Retinal pigment epithelial cell (primary cell): Measurements from ENCODE around the gene TEKT3.

ENCODE experiments used
- DNase-seq: peaks from one replicate; pipeline ENCODE4 v3.0.0-alpha.2; 2010; ENCODE audit warnings: low read depth
- H3K4me3 ChIP-seq: 2 replicates; pipeline ENCODE4 v1.5.1; 2011; ENCODE audit warnings: mild to moderate bottlenecking, low read length, control low read depth, moderate library complexity
- TF ChIP-seq, protein P1 (sequence below): conservative IDR thresholded peaks from 2 replicates; pipeline ENCODE4 v1.5.1; 2011; ENCODE audit warnings: low read depth, low read length, control low read depth, inconsistent platforms

TEKT3 gene

DNA sequence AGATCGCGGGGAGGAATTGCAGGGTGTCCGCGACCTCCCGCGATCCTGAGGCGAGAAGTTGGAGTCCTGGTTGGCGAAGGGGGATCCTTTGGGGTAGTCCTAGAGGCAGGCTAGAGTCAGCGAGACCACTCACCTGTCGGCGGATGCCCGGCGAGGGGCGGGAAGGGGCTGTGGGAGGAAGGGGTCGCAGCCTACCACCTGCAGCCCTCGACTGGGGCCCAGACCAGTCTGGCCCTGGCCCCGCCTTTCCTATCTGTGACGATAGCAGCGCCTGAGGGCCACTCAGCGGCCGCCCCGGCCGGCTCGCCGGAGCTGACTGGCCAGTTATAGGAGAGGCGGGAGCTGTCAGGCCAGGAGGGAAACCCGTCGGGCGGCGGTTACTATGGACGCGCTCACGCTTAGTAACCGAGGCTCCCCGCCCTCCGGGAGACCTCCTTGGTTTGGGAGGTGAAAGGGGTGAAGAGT, at the start of gene TEKT3:
Gene TEKT3 (minus strand): TSS at position 213 of the 465 bp plus-strand sequence. CDS start 10,012 bp downstream, outside the sequence.
- H3K4me3 ChIP-seq, result peak within 1 kb of the TSS; percentile 63
- peak; percentile 43 for DNase-seq
- TF ChIP-seq, protein P1, sequence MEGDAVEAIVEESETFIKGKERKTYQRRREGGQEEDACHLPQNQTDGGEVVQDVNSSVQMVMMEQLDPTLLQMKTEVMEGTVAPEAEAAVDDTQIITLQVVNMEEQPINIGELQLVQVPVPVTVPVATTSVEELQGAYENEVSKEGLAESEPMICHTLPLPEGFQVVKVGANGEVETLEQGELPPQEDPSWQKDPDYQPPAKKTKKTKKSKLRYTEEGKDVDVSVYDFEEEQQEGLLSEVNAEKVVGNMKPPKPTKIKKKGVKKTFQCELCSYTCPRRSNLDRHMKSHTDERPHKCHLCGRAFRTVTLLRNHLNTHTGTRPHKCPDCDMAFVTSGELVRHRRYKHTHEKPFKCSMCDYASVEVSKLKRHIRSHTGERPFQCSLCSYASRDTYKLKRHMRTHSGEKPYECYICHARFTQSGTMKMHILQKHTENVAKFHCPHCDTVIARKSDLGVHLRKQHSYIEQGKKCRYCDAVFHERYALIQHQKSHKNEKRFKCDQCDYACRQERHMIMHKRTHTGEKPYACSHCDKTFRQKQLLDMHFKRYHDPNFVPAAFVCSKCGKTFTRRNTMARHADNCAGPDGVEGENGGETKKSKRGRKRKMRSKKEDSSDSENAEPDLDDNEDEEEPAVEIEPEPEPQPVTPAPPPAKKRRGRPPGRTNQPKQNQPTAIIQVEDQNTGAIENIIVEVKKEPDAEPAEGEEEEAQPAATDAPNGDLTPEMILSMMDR, result no peak

DNA sequence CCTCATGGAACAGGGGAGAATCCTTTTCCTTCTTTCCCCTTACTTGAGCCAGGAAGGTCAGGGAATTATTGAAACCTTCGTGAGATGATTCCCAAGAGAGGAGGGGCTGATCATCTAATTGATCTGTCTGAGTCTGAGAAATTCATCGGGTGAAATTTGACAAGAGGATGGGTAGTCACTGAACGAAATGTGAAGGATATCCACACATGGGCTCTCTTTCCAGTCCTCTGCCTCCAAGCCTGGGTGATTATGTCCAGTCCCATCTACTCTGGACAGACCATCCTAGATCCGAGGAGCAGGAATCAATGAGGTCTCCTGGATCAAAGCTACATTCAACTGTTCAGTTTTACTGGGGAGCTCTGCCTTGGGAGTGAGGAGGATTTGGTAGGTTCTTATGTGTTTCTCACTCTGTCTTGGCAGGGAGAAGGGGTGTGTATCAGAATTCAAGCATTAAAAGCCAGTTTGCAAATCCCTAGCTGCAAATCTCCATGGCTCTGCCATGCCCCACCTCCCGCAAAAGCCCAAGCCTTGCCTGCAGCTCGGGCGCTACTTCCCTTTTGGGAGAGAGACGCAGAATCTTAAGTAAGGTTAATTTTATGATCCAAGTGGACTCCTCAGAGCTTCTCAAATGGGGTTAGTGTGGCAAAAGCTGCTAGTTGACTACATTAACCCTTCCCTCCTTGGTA, 47.1 kb upstream of the TEKT3 start:
- DNase-seq, result no peak
- no peak overlapping the region for H3K4me3 ChIP-seq
- TF ChIP-seq, protein P1, result no peak

DNA sequence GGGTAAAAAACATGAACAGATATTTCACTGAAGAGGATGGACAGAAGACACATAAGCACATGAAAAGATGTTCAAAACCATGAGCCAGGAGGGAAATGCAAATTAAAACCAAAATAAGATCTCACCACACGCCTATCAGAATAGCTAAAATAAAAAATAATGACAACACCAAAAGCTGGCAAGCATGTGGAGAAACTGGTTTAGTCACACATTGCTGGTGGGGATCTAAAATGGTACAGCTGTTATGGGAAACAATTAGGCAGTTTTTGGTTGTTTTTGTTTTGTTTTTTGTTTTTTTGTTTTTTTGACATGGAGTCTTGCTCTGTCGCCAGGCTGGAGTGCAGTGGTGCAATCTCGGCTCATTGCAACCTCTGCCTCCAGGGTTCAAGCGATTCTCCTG, 44.7 kb upstream of the TEKT3 start:
- TF ChIP-seq, protein P1, result no peak
- H3K4me3 ChIP-seq, result no peak overlapping the region
- DNase-seq, result no peak

DNA sequence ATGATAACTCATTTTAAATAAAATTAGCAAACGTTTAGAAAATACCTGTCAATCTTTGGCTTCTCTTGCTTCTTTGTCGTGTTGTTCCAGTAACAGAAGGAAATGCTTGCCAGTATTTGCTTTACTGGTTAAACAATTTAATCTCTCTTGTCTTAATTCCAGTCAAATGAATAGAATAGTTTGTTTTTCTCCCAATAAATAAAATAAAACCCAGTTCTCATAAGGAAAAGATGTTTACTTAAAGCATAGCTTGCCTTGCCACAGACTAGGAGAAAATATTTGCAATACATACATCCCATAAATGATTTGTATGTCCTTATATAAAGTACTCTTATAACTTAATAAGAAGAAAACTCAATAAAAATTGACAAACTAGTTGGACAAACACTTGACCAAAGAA, 43.9 kb upstream of the TEKT3 start:
- no peak for DNase-seq
- no peak overlapping the region for H3K4me3 ChIP-seq
- TF ChIP-seq, protein P1, result no peak

DNA sequence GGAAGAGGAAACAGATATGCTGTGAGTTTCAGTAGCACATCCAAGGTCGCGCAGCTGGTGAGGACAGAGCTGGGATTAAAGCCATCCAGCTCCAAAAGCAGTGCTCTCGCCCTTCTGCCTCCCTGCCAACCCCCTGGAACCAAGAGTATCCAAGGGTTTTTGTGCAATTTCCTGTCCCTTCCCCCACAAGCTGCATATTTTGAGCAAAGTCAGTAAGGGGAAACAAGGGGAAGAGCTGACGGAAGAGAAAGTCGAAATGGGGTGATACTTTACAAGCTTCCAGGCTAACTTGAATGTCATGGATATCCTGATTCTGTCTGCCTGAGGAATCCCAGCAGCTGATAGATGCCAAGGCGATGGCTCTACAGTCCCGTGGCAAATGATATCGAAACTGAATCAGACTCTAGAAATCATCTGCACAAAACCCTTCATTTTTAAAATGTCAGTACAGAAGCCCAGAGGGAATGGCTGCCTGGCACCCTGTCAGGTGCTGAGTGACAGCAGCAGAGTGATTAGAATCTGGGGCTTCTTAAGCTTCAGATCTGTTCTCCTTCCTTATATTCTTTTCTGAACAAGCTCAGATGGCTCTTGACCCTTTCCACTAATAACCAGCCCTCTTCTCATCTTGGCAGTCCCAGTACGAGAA, 42.9 kb upstream of the TEKT3 start:
- TF ChIP-seq, protein P1, result no peak
- no peak overlapping the region for H3K4me3 ChIP-seq
- DNase-seq, result no peak

DNA sequence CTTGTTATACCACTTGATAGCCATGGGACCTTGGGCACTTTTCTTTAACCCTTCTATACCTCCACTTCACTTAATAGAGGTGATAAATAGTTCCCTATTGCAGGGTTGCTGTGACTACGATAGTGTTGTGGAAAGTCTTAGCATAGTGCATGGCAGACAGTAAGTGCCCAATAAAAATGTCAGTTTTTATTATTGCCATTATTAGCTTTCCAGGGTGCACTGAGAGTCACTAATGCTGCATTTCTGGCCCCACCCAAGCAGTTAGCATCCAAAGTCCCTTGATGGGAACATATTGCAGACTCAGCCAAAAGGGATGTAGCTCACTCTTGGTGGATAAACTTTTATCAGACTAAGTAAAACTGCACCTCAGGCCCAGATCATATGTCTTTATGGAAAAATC, 41.5 kb upstream of the TEKT3 start:
- no peak overlapping the region for H3K4me3 ChIP-seq
- DNase-seq, result no peak
- TF ChIP-seq, protein P1, result no peak

DNA sequence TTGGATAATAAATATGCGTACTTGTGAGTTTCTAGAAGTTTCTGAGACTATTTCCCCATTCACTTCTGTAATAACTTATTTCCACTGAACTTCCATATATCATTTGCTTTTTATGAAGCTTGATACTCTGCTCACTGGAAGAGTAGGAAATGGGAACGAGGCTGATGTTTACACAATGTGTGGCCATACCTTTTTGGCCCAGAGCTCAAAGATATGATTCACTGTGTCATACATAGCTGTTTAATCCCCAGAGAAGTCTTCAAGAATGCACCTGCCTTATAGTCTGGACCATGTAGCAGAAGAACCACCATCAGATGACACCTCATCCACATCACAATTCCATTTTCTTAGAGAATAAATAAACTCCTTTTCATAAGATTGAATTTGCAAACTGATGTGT, 40.3 kb upstream of the TEKT3 start:
- TF ChIP-seq, protein P1, result no peak
- H3K4me3 ChIP-seq, result no peak overlapping the region
- no peak for DNase-seq
